ENCODE measurements around the gene FHIT.

Gene FHIT

DNA sequence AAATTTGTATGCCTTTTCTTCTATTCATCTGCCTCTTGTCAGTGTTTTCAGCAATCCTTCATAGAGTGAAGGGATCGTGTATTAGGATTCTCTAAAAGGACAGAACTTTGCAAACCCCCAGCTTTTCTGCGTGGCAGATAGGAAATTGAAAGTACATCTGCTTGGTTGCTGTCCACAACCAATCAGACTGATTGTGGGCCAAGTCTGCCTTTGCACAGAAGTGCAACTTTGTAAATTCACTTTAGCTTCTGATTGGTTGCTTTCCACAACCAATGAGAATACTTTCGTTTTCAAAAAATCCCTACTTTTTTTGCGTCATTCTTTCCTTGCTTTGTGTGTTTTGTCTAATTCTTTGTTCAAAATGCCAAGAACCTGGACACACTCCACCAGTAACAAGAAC lies 847.4 kb downstream of the FHIT start:
- DNase-seq (ENCODE audit: low read depth in 2 of 2), result no peak

DNA sequence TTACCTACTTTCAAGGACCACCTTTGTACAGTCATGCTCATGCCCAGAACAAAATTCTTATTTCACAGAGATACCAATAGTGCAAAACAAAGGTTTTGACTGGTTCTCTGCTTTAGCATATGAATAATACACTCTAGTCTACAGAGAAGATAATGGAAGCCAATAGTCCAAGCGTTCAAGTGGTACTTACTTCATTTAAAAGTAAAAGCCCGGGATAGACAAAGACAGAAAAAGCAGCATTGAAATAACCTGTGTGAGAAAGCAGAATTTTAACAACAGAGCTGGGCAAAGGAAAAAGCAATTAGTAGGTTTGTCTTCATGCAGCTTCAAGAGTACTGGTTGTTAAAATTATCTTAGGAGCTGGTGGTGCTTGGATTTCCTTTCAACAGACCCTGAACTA lies 848.3 kb downstream of the FHIT start:
- DNase-seq (ENCODE audit: low read depth in 2 of 2), result no peak

DNA sequence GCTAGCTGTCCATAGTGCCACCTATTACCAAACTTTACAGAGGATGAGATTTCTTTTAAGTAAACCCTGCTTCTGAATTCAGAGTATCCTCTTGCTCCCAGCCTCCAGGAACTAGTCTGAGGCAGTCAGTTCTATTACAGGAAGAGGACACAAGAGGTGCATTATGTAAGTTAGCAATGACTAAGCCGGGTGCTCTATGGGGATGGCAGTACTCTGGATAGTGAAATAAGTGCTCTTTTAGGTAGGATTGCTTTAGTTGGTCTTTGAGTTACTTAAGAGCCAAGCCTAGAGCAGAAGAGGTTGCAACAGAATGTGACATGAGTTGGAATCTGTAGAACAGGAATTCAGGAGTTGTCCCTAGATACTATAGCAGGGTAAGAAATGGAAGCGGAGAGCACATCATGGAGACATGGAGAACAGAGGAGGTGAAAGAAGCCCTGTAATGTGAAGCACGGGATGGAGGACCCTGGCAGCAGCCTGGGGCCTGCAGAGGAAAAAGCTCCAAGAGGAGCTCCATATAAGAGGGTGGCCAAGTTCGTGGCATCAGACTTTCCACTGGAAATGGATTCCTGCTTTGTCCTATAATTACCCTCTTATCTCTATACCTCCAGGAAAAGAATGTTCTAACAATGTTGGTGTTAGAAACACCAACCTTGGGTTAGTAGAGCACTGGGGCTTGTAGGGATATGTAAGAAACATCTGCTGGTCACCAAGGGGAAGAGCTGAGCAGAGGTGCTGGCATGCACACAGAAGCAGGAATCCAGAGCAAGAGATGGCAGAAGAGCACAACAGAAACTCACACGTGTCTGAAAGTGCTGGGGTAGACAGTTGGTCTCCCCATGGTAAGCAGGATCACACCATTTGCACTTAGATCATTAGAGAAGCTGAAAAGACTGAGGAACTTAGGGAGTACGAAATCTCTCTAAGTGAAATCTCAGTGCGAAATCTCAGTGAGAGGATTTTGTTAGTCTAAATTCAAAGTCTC lies 851.1 kb downstream of the FHIT start:
- DNase-seq (ENCODE audit: low read depth in 2 of 2), result no peak

DNA sequence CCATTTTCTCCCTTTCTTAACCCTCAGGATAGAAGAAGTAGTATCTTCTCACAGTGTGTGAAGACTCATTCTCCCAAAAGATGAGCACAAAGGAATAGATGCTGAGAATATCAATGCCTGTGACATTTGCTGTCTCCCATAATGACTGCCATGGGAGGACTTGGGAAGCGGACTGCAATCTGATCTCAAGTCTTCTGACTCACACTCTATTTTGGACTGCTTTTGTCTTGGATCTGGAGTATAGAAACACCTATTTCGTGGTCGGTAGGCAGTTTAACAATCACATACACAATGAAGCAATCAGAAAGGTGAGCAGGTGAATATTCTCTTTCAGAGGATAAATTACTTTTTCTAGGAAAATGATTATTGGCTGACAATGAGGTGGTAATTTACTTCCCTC lies 852.0 kb downstream of the FHIT start:
- DNase-seq (ENCODE audit: low read depth in 2 of 2), result no peak

DNA sequence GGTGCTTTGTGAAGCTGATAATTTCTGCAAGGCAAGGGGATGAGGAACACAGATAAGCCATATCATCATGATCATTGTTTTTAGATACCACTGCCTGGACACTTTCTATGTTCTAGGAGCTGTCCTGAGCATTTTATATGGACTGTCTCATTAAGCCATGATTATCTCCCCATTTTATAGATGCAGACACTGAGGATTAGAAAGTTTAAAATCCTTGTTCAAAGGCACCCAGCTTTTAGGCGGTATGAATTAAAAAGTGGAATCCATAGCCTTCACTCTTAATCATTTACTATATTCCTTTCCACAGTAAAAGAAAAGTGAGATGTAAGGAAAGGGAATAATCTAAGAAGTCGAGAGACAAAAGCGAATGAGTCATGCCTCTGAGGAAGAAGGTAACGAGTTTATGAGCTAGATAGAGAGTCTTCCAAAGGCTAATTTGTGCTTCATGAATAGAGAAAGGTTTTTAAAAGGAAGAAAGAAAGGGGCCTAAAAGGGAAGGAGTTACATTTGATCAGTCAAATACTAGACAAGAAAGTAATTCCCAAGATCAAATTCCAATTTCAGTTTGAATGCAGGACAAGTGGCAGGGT lies 856.0 kb downstream of the FHIT start:
- no peak for DNase-seq (ENCODE audit: low read depth in 2 of 2)

DNA sequence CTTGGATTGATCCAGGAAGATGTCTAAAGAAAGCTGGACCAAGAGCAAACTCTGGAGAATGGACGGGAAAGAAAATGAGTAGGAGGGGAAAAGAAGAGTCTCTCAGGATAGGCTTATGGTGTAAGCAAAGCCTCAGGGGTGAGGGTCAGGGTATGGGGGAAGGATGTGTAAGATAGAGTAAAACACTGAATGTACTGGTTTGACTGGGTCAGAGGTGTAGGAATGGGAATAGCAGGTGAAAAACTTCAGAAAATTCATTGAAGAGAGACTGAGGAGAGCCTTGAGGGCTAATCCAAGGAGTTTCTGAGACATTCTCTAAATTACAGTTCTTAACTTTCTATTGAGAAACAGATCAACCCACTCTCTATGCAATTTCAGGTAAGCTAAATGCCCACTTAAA lies 857.3 kb downstream of the FHIT start:
- DNase-seq (ENCODE audit: low read depth in 2 of 2), result no peak

DNA sequence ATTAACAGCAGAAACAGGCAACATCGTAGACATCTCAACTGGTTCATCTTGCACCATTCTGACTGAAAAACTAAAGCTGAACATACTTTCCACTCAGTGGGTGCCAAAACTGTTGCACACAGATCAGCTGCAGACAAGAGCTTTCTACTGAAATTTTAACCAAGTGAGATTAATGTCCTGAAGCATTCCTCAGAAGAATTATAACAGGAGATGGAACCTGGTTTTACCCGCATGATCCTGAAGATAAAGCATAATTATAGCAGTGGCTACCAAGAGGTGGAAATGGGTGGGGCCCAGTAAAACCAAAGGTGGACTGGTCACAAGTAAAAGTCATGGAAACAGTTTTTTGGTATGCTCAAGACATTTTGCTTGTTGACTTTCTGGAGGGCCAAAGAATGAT lies 858.8 kb downstream of the FHIT start:
- no peak for DNase-seq (ENCODE audit: low read depth in 2 of 2)

DNA sequence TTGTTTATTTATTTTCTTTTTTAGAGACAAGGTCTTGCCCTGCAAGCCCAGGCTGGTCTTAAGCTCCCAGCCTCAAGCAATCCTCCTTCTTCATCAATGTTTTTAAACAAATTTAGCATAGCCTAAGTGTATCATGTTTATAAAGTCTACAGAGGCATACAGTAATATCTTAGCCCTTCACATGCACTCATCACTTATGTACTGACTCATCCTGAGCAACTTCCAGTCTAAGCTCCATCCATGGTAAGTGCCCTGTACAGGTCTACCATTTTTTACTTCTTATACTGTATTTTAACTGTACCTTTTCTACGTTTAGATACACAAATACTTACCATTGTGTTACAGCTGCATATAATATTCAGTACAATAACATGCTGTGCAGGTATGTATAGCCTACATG lies 860.0 kb downstream of the FHIT start:
- no peak for DNase-seq (ENCODE audit: low read depth in 2 of 2)

DNA sequence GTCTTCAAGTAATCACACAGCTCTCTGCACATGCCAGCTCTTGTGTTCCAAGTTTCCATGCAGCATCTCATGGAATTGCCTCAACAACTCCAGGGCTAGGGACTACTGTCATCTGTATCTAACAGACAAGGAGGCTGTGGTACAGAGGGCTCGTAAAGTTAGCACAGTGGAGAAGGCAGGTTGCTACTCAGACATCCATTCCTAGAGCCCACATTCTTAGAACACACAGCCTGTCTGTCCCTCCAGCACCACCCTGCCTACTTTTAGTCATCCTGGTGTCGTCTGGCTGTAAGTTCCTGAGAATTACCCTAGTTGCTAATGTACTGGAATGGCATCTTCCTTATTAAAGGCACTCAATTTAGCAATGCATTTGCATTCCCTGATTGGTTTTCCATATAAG lies 862.5 kb downstream of the FHIT start:
- no peak for DNase-seq (ENCODE audit: low read depth in 2 of 2)

DNA sequence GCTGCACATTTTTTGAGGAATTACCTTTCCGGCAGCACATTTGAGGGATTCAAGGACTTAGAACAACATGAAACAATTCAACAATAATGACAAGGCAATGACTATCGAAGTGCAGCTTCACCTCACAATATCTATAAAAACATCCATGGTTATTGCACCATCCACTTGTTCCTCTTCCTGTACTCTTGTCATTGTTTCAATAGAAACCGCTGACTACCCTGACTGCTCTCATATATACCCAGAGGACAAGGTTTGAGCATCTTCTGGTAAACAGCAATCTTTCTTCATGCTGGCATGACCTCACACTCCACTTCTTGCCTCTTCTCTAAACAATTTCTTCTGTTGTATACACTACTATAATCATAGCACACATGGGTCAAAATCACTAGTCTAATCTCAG lies 864.9 kb downstream of the FHIT start:
- DNase-seq (ENCODE audit: low read depth in 2 of 2), result no peak

DNA sequence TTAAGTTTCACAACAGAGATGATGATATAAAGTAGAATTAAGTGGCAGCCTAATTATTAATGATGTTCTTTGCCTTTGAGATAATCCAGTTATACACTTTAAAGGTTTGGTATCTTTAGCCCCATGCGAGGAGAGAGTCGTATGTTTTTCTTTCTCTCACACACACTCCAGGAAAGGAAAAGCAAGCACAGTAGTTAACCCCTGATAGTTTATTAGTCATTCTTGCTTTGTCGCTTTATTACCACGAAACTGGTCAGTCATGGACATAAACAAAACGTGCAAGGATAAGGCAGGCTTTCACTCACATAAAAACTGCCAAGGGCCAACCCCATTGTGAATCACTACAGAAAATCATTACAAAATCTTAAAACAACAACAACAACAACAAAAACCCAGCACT lies 866.9 kb downstream of the FHIT start:
- no peak for DNase-seq (ENCODE audit: low read depth in 2 of 2)

DNA sequence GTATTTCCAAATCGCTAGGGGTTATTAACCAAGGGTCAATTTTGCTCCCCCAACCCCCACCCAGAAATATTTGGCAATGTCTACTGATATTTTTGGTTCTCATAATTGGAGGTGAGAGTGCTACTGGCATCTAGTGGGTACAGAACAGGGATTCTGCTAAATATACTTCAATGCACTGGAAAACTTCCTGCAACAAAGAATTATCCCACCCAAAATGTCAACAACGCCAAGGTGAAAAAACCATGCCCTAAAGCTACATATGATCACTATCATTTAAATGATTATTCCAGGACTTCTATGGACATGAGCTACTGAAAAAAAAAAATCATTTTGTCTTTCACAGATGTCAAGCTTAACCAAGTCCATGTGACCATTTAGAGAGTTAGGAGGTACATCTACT lies 867.9 kb downstream of the FHIT start:
- DNase-seq (ENCODE audit: low read depth in 2 of 2), result no peak

DNA sequence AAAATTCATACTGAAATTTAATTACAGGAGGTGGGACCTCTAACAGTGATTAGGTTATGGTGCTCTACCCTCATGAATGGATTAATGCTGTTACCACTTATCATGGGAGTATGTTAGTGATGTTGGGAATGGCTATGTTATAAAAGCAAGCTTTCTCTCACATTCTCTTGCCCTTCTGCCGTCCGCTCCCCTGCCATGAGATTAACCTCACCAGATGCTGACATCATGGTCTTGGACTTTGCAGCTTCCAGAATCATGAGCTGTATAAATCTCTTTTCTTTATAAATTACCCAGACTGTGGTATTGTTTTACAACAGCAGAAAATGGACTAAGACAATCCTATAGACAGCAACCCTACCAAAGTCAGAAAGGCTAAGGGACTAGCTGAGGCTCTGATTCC lies 884.8 kb downstream of the FHIT start:
- no peak for DNase-seq (ENCODE audit: low read depth in 2 of 2)

DNA sequence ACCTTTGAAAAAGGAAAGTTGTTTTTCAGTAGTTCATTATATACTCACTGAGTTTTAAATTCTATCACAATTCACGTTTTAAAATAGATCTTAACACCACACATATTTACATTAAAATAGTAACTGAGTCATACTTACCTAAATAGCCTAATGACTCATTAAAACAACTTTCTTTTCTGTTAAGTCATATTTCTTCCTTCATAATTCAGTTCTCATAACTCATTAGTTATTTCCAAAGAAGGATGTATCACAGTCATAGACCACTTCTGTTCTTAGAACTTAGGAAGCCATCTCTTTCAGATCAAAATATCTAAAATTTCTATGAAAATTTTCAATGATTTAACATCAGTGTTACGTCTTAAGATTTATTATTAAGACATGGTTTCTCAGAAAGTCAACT lies 885.9 kb downstream of the FHIT start:
- no peak for DNase-seq (ENCODE audit: low read depth in 2 of 2)

DNA sequence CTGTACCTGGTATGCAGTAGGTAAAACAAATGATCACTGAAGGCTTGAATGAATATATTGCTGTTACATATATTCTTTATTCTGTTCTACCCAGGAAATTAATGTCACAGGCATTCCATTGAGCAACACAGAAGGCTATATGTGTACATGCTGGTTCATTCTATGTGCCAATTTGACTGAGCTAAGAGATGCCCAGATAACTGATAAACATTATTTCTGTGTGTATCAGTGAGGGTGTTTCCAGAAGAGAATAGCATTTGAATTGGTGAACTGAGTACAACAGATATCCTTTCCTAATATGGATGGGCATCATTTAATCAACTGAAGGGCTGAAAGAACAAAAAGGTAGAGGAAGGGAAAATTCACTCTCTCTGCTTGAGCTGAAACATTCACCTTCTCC lies 886.8 kb downstream of the FHIT start:
- no peak for DNase-seq (ENCODE audit: low read depth in 2 of 2)

DNA sequence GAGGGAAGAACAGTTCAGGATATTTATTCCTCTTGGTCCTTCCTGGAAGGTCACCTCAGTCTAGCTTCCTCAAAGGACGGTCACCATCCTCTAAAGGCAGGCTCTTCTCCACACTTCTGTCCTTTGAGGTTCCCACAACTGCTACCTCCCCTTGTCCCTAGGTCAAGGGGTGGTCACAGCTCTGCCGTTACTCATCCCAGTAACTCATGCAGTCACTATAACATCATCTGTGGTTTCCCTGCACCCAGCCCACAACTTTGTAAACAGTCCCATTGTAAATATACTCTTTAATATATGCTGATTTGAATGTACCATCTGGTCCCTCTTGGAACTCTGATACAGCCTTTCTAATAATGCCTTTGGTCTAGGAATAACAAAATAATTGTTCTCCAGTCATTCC lies 887.4 kb downstream of the FHIT start:
- no peak for DNase-seq (ENCODE audit: low read depth in 2 of 2)

DNA sequence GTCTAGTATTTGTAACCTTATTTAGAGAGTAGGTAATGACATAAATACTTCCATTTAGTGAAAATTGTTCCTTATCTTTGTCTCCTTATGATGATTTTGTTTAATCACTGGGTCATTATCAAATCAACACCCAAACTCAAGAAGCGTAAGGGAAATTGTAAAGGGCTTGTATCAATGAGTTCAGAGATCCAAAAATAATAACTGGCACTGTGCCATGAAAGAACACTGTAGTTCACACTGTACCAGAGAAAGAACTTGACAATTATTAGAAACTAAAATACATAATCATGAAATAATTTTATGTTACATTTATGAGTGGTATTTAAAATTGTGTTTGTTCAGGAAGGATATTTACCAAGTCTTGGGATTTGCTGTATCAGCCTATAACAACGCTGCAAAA lies 895.4 kb downstream of the FHIT start:
- DNase-seq (ENCODE audit: low read depth in 2 of 2), result no peak

DNA sequence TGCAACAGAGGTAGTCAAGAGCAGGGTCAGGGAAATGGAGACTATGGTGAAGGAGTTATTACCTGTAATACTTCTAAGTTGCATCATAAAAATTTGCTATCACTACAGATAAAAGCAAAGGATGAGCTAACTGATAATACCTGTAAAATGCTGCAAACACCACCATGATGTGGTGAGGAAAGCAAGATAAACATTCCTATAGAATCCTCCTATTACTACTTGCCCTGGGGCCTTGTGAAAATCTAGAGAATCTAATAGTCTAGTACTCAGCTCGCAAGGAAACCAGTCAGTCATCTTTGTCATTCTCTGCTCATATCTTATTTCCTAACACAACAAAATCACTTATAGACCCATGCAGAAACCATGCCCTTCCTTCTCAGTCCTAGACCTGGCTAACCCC lies 899.8 kb downstream of the FHIT start:
- no peak for DNase-seq (ENCODE audit: low read depth in 2 of 2)

DNA sequence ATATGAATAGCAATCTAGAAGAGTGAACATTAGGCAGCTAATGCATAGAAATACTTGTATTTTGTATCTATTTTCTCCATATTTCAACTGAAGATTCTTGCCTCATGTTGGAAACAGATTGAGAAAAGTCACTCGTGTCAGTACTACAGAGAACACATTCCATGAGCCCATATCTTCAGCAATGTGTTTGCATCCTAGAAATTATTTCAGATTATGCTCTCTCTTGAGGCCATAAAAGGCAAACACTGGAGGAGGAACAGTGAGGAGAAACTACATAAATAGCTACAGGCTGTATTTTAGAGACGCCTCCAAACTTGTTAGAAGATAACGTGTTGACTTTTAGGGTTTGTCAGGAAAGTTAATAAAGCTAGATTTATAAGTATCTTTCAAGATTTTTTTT lies 906.9 kb downstream of the FHIT start:
- no peak for DNase-seq (ENCODE audit: low read depth in 2 of 2)

DNA sequence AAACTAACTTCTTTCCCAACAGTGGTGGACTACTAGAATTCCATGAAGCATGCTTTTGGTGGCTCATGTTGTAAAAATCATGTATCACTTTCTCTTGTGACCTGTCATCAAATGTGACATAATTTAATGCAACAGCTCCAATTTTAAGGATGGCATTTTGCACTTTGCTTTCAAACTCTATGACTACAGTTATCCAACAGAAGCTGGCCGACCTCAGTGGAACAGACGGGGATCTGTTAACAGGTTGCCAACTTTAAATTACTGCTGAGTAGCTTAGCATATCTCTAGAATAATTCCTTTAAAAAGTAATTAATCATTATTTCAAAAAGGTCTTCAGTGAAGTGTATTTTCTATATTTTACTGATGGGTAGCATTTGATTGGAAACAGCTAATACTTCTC lies 907.4 kb downstream of the FHIT start:
- DNase-seq (ENCODE audit: low read depth in 2 of 2), result no peak

DNA sequence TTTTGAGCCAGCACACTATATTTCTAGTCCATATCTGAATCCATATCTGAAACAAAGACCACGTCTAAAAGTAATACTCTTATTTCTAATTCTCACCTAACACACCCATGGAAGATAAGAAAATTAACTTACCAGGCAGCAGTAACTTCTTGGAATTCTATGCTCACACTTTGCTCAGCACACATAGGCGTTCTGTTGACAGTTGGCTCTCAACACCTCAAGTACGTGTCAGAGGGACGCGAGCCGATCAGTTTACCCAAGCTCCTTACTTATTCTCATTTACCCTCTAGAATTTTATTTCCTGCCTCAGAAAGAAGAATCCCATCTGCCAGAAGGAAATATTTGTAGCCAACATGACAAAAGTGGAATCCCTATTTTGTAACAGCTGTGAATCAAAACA lies 911.9 kb downstream of the FHIT start:
- no peak for DNase-seq (ENCODE audit: low read depth in 2 of 2)

DNA sequence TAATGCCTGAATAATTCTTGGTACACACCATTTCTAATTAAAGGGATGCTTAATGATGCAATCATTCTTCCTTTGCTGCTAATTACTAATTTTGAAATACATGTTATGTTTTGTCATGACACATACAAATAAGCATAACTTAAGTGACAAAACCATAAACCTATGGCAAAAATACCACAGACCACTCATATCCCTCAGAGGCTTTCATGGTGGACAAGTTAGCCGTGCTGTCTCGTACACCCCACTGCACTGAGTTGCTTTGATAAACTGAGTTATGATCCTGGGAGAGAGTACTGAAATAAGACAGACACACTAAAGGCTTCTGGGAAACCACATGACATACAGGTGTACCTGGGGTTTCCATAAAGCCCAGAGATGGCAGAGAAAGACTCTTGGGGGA lies 913.8 kb downstream of the FHIT start:
- DNase-seq (ENCODE audit: low read depth in 2 of 2), result no peak

DNA sequence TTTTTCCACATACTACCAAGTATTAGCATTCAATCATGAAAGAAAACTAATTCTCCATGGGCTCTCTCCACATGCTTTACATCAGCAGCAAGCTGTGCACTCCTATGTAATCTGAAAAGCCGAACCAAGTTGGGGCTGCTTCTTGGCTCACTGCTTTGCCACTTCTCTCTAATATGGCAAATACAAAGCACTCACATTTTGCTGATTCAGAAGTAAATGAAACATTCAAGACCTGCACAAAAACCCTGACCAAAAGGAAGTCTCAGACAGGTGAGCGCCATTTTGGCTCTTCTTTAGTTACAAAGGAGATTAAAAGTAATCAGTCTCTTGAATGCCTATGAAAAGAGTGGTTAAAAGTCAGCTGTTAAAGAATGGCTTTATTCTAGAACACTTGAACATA lies 915.2 kb downstream of the FHIT start:
- DNase-seq (ENCODE audit: low read depth in 2 of 2), result no peak

DNA sequence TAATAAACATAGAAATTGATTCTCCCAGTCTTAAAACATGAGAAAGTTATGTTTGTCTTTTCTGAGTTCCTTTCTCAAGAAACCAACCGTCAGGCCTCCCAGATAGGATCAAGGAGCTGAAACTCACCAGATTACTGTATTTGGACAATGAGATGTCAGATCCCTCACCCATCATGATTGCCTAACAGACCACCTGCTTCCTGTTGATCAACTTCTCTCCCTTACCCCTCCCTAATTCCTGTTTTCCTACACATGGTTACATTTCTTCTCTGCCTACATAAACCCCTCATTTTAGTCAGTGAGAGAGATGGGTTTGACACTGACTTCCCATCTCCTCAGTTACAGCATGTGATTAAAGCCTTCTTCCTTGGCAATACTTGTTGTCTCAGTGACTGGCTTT lies 917.5 kb downstream of the FHIT start:
- DNase-seq (ENCODE audit: low read depth in 2 of 2), result no peak

Data from stimulated activated CD4-positive, alpha-beta T cell treated with anti-CD3 and anti-CD28 coated beads, Interleukin-12 subunit alpha, Interleukin-12 subunit beta, amount 100 ng/mL, for 24 hours (primary cell).